ENCODE measurements around the gene SH3RF3. TPM values are rescaled to one million over a fixed set of nuclear protein-coding genes. Genes with fewer than 3 reads are reported as not detected.

The SH3RF3 gene
- total RNA-seq, 1 donor from 2014 or later = 1.3 TPM

GRCh38 chr2:109246176-109246575 is 117.2 kb downstream of the SH3RF3 start:
- TF ChIP-seq CTCF (IDR thresholded peaks at IDR 0.05; ENCODE audit: unreplicated experiment) = no peak
- peaks cover 2% of the 10 kb centered on the region for H3K4me1 Mint-ChIP-seq (ENCODE audit: low read depth)
- H3K4me3 Mint-ChIP-seq (ENCODE audit: low read depth) = no peak overlapping the region

GRCh38 chr2:109246616-109247015 is 117.6 kb downstream of the SH3RF3 start:
- Mint-ChIP-seq H3K36me3 (ENCODE audit: insufficient read depth) (no peaks in the 10 kb centered on the region), H3K4me1 (ENCODE audit: low read depth) (peaks cover 2% of the 10 kb centered on the region), H3K4me3 (ENCODE audit: low read depth) (no peak overlapping the region), H3K9me3 (ENCODE audit: low read depth) (no peaks in the 10 kb centered on the region), H3K27ac (no peak overlapping the region), H3K27me3 (peaks cover 4% of the 10 kb centered on the region)
- TF ChIP-seq CTCF (IDR thresholded peaks at IDR 0.05; ENCODE audit: unreplicated experiment) = no peak
- DNase-seq (ENCODE audit: low spot score, unreplicated experiment) = no peak

More at GRCh38 chr2:109246176-109246575, 117.2 kb downstream of the SH3RF3 start:
- Mint-ChIP-seq H3K9me3 (ENCODE audit: low read depth) (no peaks in the 10 kb centered on the region), H3K27ac (no peak overlapping the region), H3K36me3 (ENCODE audit: insufficient read depth) (no peaks in the 10 kb centered on the region), H3K27me3 (peaks cover 4% of the 10 kb centered on the region)
- DNase-seq (ENCODE audit: low spot score, unreplicated experiment) = no peak

GRCh38 chr2:109247340-109247739 is 118.3 kb downstream of the SH3RF3 start:
- H3K27me3 Mint-ChIP-seq = peaks cover 4% of the 10 kb centered on the region
- no peak for TF ChIP-seq CTCF (IDR thresholded peaks at IDR 0.05; ENCODE audit: unreplicated experiment)
- H3K4me1 Mint-ChIP-seq (ENCODE audit: low read depth) = peaks cover 2% of the 10 kb centered on the region

GRCh38 chr2:109247812-109248211 is 118.8 kb downstream of the SH3RF3 start:
- TF ChIP-seq CTCF (IDR thresholded peaks at IDR 0.05; ENCODE audit: unreplicated experiment) = no peak
- peaks cover 4% of the 10 kb centered on the region for H3K27me3 Mint-ChIP-seq
- no peak for DNase-seq (ENCODE audit: low spot score, unreplicated experiment)
- H3K4me3 Mint-ChIP-seq (ENCODE audit: low read depth) = no peak overlapping the region
- H3K36me3 Mint-ChIP-seq (ENCODE audit: insufficient read depth) = no peaks in the 10 kb centered on the region
- H3K9me3 Mint-ChIP-seq (ENCODE audit: low read depth) = no peaks in the 10 kb centered on the region
- H3K4me1 Mint-ChIP-seq (ENCODE audit: low read depth) = peaks cover 2% of the 10 kb centered on the region
- H3K27ac Mint-ChIP-seq = no peak overlapping the region

More at GRCh38 chr2:109247340-109247739, 118.3 kb downstream of the SH3RF3 start:
- H3K27ac Mint-ChIP-seq = no peak overlapping the region
- no peaks in the 10 kb centered on the region for H3K36me3 Mint-ChIP-seq (ENCODE audit: insufficient read depth)
- DNase-seq (ENCODE audit: low spot score, unreplicated experiment) = no peak
- H3K4me3 Mint-ChIP-seq (ENCODE audit: low read depth) = no peak overlapping the region
- H3K9me3 Mint-ChIP-seq (ENCODE audit: low read depth) = no peaks in the 10 kb centered on the region

- no peaks in the 10 kb centered on the region for H3K36me3 Mint-ChIP-seq (ENCODE audit: insufficient read depth)
- no peak overlapping the region for H3K27ac Mint-ChIP-seq
- DNase-seq (ENCODE audit: low spot score, unreplicated experiment) = no peak
- no peak for TF ChIP-seq CTCF (IDR thresholded peaks at IDR 0.05; ENCODE audit: unreplicated experiment)
- H3K4me1 Mint-ChIP-seq (ENCODE audit: low read depth) = peaks cover 2% of the 10 kb centered on the region
- H3K4me3 Mint-ChIP-seq (ENCODE audit: low read depth) = no peak overlapping the region
- no peaks in the 10 kb centered on the region for H3K9me3 Mint-ChIP-seq (ENCODE audit: low read depth)
- peaks cover 4% of the 10 kb centered on the region for H3K27me3 Mint-ChIP-seq
Observed at GRCh38 chr2:109248590-109248989, 119.6 kb downstream of the SH3RF3 start.
